ENCODE measurements around the gene GCSAM. TPM values are rescaled to one million over a fixed set of nuclear protein-coding genes. Genes with fewer than 3 reads are reported as not detected.

The GCSAM gene
- total and polyA plus RNA-seq, 2 experiments from 2014 or later, result 0.66 TPM; not detected in 1

MicroRNAs within 50 kb of the gene (microRNA counts, 767-probe panel; counts per million panel counts)
- microRNA hsa-miR-567, result not detected

Small RNA genes lying within 50 kb of the gene (microRNA-seq; reads per million reads assigned to microRNA genes)
- not detected for gene MIR567

Small RNA genes lying within 50 kb of the gene (small RNA-seq; reads per million reads assigned to genes)
- not detected for gene MIR567

Other genes with a start within 250 kb of the GCSAM start
- 34.2 and 36.2 TPM in 2 replicates for gene ABHD10, start 154.2 kb downstream of the GCSAM start, total RNA-seq
- 18.0 and 25.6 TPM in 2 replicates for gene ABHD10, start 154.2 kb downstream of the GCSAM start, polyA plus RNA-seq
- 1.9 and 2.1 TPM in 2 replicates for gene TAGLN3, start 134.3 kb downstream of the GCSAM start, total RNA-seq
- 0.51 and 1.9 TPM in 2 replicates for gene TAGLN3, start 134.3 kb downstream of the GCSAM start, polyA plus RNA-seq
- gene TMPRSS7, start 98.5 kb downstream of the GCSAM start, total RNA-seq, result 0.24 TPM in 1 of 2 replicates, not detected in the other
- 0.06 TPM in 1 of 2 replicates, not detected in the other for gene TMPRSS7, start 98.5 kb downstream of the GCSAM start, polyA plus RNA-seq
- gene C3orf52, start 46.9 kb downstream of the GCSAM start, total RNA-seq, result 14.6 and 20.7 TPM in 2 replicates
- gene C3orf52, start 46.9 kb downstream of the GCSAM start, polyA plus RNA-seq, result 9.3 and 16.3 TPM in 2 replicates
- gene SLC9C1, start 161.0 kb upstream of the GCSAM start, total RNA-seq, result 0.03 and 0.72 TPM in 2 replicates
- gene SLC9C1, start 161.0 kb upstream of the GCSAM start, polyA plus RNA-seq, result 0.30 TPM in 1 of 2 replicates, not detected in the other
- 6.7 and 12.6 TPM in 2 replicates for gene CD200, start 199.9 kb upstream of the GCSAM start, total RNA-seq
- gene CD200, start 199.9 kb upstream of the GCSAM start, polyA plus RNA-seq, result 14.2 and 16.8 TPM in 2 replicates

All from hepatocyte (in vitro differentiated cells).